Ishikawa (cell line): ENCODE data around the gene SLC5A9.

Experiments used
- CEBPB ChIP-seq: IDR thresholded peaks from 2 replicates; pipeline ENCODE4 v1.6.1; 2012
- EP300 ChIP-seq: IDR thresholded peaks from 2 replicates; pipeline ENCODE4 v1.6.1; 2012; ENCODE audit warnings: borderline replicate concordance
- MAX ChIP-seq: IDR thresholded peaks from 2 replicates; pipeline ENCODE4 v1.6.1; 2012
- TAF1 ChIP-seq: IDR thresholded peaks from 2 replicates; pipeline ENCODE4 v1.6.1; 2012; ENCODE audit warnings: low read depth, mild to moderate bottlenecking
- TEAD4 ChIP-seq: IDR thresholded peaks from 2 replicates; pipeline ENCODE4 v1.6.1; 2012
- YY1 ChIP-seq: IDR thresholded peaks from 2 replicates; pipeline ENCODE4 v1.6.1; 2012; ENCODE audit warnings: low read depth

DNA sequence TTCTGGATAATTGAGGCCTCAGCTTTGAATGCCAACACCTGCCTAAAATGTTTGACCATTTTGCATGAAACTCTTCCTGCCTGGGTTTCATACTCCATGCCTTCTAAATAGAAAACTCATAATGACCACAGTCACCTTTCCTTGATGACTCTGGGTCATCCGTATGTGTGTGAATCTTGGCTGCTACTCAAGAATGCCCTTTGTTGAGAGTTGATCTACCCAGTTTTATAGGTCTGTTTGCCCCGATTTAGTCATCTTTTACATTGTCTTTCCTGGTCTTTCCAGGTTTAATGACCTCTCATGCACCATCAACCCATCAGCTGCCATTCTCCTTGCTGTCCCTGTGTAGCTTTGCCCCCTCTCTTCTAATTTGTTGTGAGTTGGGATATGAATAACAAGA is 2.7 kb upstream of the SLC5A9 start:
- TF ChIP-seq TAF1 (no peak), CEBPB (no peak), EP300 (no peak), MAX (no peak), TEAD4 (no peak), YY1 (no peak)
